Measurements from ENCODE around the gene MYO5A.

The MYO5A gene

GRCh38 chr15:52359722-52360121 is 169.0 kb downstream of the MYO5A start:
- DNase-seq, result no peak

- no peak for DNase-seq
Observed at GRCh38 chr15:52357949-52358348, 170.7 kb downstream of the MYO5A start.

GRCh38 chr15:52352086-52352485 is 176.6 kb downstream of the MYO5A start:
- no peak for DNase-seq

- no peak for DNase-seq
Observed at GRCh38 chr15:52351206-52351908, 177.3 kb downstream of the MYO5A start.

GRCh38 chr15:52350423-52350822 is 178.3 kb downstream of the MYO5A start:
- no peak for DNase-seq

- DNase-seq, result no peak
Observed at GRCh38 chr15:52349052-52349700, 179.5 kb downstream of the MYO5A start.

GRCh38 chr15:52348056-52348745 is 180.5 kb downstream of the MYO5A start:
- no peak for DNase-seq

GRCh38 chr15:52344592-52344991 is 184.1 kb downstream of the MYO5A start:
- no peak for DNase-seq

GRCh38 chr15:52343831-52344230 is 184.8 kb downstream of the MYO5A start:
- no peak for DNase-seq

- DNase-seq, result no peak
Observed at GRCh38 chr15:52340093-52340492, 188.6 kb downstream of the MYO5A start.

- DNase-seq, result no peak
Observed at GRCh38 chr15:52338891-52339290, 189.8 kb downstream of the MYO5A start.

GRCh38 chr15:52338058-52338457 is 190.6 kb downstream of the MYO5A start:
- DNase-seq, result no peak

- no peak for DNase-seq
Observed at GRCh38 chr15:52337198-52337853, 191.4 kb downstream of the MYO5A start.

- DNase-seq, result no peak
Observed at GRCh38 chr15:52336529-52336928, 192.2 kb downstream of the MYO5A start.

GRCh38 chr15:52334491-52335160 is 194.1 kb downstream of the MYO5A start:
- DNase-seq, result no peak

GRCh38 chr15:52331490-52332240 is 197.0 kb downstream of the MYO5A start:
- DNase-seq, result no peak

- no peak for DNase-seq
Observed at GRCh38 chr15:52329987-52330386, 198.7 kb downstream of the MYO5A start.

GRCh38 chr15:52329150-52329549 is 199.5 kb downstream of the MYO5A start:
- no peak for DNase-seq

- DNase-seq, result no peak
Observed at GRCh38 chr15:52328680-52329079, 200.0 kb downstream of the MYO5A start.

GRCh38 chr15:52326756-52327155 is 201.9 kb downstream of the MYO5A start:
- no peak for DNase-seq

- no peak for DNase-seq
Observed at GRCh38 chr15:52324109-52324508, 204.6 kb downstream of the MYO5A start.

Measured in NCI-H446 treated with DMSO at 0.1 percent for 48 hours (cell line).